Heart left ventricle (tissue), 16 donors: ENCODE results near the gene KLHL2. TPM values are rescaled to one million over a fixed set of nuclear protein-coding genes. Genes with fewer than 3 reads are reported as not detected.

ENCODE experiments used
- ATAC-seq, 4 donors: fragments of 200-7000 bp; cut with Tn5 transposase; one replicate each; pipeline ENCODE4 v1.9.1; 2020 to 2022; ENCODE audit warnings: moderate library complexity in 4 of 4, mild to moderate bottlenecking in 3 of 4, moderate number of reproducible peaks in 1 of 4
- DNase-seq, 5 donors: peaks; one replicate each; pipeline ENCODE4 v3.0.0-alpha.2; 2020
- H3K27ac ChIP-seq, 12 donors: fragments of 200-600 bp; sonication (generic) in 4 of 12; one replicate each; pipeline versions ENCODE4 v1.5.0 to v1.8.0; 2016 to 2022; ENCODE audit warnings: mild to moderate bottlenecking in 2 of 12
- H3K27me3 ChIP-seq, 9 donors: fragments of 200-600 bp; sonication (generic) in 2 of 9; one replicate each; pipeline versions ENCODE4 v1.5.1 to v1.8.0; 2016 to 2022; ENCODE audit warnings: mild to moderate bottlenecking in 3 of 9
- H3K36me3 ChIP-seq, 9 donors: fragments of 200-600 bp; sonication (generic) in 2 of 9; one replicate each; pipeline versions ENCODE4 v1.5.0 to v1.8.0; 2018 to 2022; ENCODE audit warnings: mild to moderate bottlenecking in 2 of 9
- H3K4me1 ChIP-seq, 12 donors: fragments of 200-600 bp; sonication (generic) in 4 of 12; one replicate each; pipeline versions ENCODE4 v1.5.0 to v1.8.0; 2016 to 2022; ENCODE audit warnings: mild to moderate bottlenecking in 3 of 12
- H3K4me3 ChIP-seq, 12 donors: fragments of 200-600 bp; sonication (generic) in 4 of 12; one replicate each; pipeline versions ENCODE4 v1.5.0 to v1.8.0; 2017 to 2022; ENCODE audit warnings: mild to moderate bottlenecking in 9 of 12, moderate library complexity in 4 of 12
- H3K9me3 ChIP-seq, 12 donors: fragments of 200-600 bp; sonication (generic) in 4 of 12; one replicate each; pipeline versions ENCODE4 v1.5.0 to v1.8.0; 2016 to 2022; ENCODE audit warnings: mild to moderate bottlenecking in 1 of 12
- CTCF ChIP-seq, 12 donors: fragments of 200-600 bp; sonication (generic) in 4 of 12; IDR thresholded peaks; one replicate each; pipeline versions ENCODE4 v1.5.0 to v1.8.0; 2018 to 2022; ENCODE audit warnings: antibody characterized with exemption in 12 of 12, mild to moderate bottlenecking in 5 of 12
- POLR2A ChIP-seq, 2 donors: fragments of 450-650 bp; IDR thresholded peaks; one replicate each; pipeline ENCODE4 v1.6.1; 2017; ENCODE audit warnings: antibody characterized with exemption in 2 of 2, mild to moderate bottlenecking in 2 of 2, moderate library complexity in 2 of 2
- WGBS, 4 donors: extraction: QIAGEN DNeasy Blood & Tissue Kit in 2 of 4; methylation state at CpG; one replicate each; pipeline versions ENCODE4 v1.1.5 to v1.1.7; 2013 to 2018; 5-methylcytosine and 5-hydroxymethylcytosine counted together
- intact Hi-C, 10 donors: fragments of 100-400 bp; cut with DNase I; formaldehyde crosslinking; loops; one replicate each; pipeline versions ENCODE4 v1.11.1 to v1.14.2; 2022
- polyA plus RNA-seq, 2 donors: library from polyadenylated mRNA; stranded (reverse); fragments of 200-250 nt; gene quantifications; one replicate each; pipeline ENCODE4 v1.2.3, GENCODE V29; 2013
- total RNA-seq, 9 donors: library from RNA; depleted of rRNA in 2 of 9; stranded (reverse); fragments of >200 nt in 2 of 9; fragmentation: NEBNext Ultra II Directional in 3 of 9; extraction: Animal tissue kit (Norgen Biotek cat#: 25700) in 3 of 9; gene quantifications; one replicate each; pipeline versions ENCODE4 v1.1.0 to v1.2.4, GENCODE V29; 2016 to 2023
- donor health status: ischemic (EF 13 %, LVEDD 7.1; RV severe dilation, severe dysfunction).
- donor health status: healthy with polysubstance abuse.
- donor health status: DM: no; HTN: yes; CAD: no.
- donor health status: DM: no; HTN: no; CAD: no.
- donor health status: ischemic (EF 25% LVEDD 6.9; RV normal size, moderate dysfunction).
- donor health status: ischemic (EF 25% LVEDD 5.7; RV mildly dilated, moderate dysfunction).
- donor health status: healthy.
- donor health status: DM: yes; HTN: yes; CAD: no.
- donor health status: ischemic (EF 35%, LVEDD 5.7; RV mildly dilated, moderate dysfunction).
- donor health status: nonischemic (EF 11% LVEDD 7.7; RV severe dilation, severe dysfunction).
- donor health status: DM: yes; HTN: yes; CAD: no.
- donor health status: PGD.
- donor health status: ischemic (EF 29% LVEDD 5.4; RV normal size, mild dysfunction).
- donor health status: nonischemic (EF 23%, LVEDD 6.1; RV moderate dilation, normal function).

The KLHL2 gene
- total and polyA plus RNA-seq, 11 donors = 4.0 to 18.6 (median 10.8) TPM

GRCh38 chr4:165319030-165319429, 111.7 kb downstream of the KLHL2 start:
- DNase-seq = no peak
- no peak for TF ChIP-seq CTCF (IDR thresholded peaks at IDR 0.05)
- no peak for TF ChIP-seq POLR2A (IDR thresholded peaks at IDR 0.05)
- no peaks in the 10 kb centered on the region for H3K27me3 ChIP-seq
- WGBS, 4 donors = 96 to 98% (median 97%) methylated on average over 5 of the region's 5 CpGs
- no peak overlapping the region for H3K4me3 ChIP-seq
- no peak for ATAC-seq
- intact Hi-C loops = no loop called here
- H3K9me3 ChIP-seq = no peaks in the 10 kb centered on the region
- peaks cover 0 to 9% (median 0%) of the 10 kb centered on the region in 12 donors for H3K4me1 ChIP-seq
- peaks cover 0 to 33% (median 5%) of the 10 kb centered on the region in 9 donors for H3K36me3 ChIP-seq
- no peak overlapping the region for H3K27ac ChIP-seq

- ATAC-seq = no peak
- H3K27me3 ChIP-seq = no peaks in the 10 kb centered on the region
- H3K36me3 ChIP-seq = peaks cover 0 to 37% (median under 1%) of the 10 kb centered on the region in 9 donors
- no peak for DNase-seq
- no peak overlapping the region for H3K4me3 ChIP-seq
- WGBS, 4 donors = 95 to 96% (median 95%) methylated on average over 5 of the region's 5 CpGs
- H3K27ac ChIP-seq = no peak overlapping the region
- no peaks in the 10 kb centered on the region for H3K9me3 ChIP-seq
- TF ChIP-seq CTCF (IDR thresholded peaks at IDR 0.05) (no peak), POLR2A (IDR thresholded peaks at IDR 0.05) (no peak)
- intact Hi-C loops = no loop called here
- peaks cover 0 to 9% (median 0%) of the 10 kb centered on the region in 12 donors for H3K4me1 ChIP-seq
These were observed 112.1 kb downstream of the KLHL2 start for GRCh38 chr4:165319509-165319908.

GRCh38 chr4:165324236-165324917, 117.0 kb downstream of the KLHL2 start:
- H3K4me1 ChIP-seq = peaks cover 0 to 35% (median 13%) of the 10 kb centered on the region in 12 donors
- H3K36me3 ChIP-seq = peaks cover 0 to 15% (median 0%) of the 10 kb centered on the region in 9 donors
- no peaks in the 10 kb centered on the region for H3K27me3 ChIP-seq
- intact Hi-C loops = loop anchor here in 3 of 10 donors (2.0 to 10.0 kb wide), 3 partner anchors 116 to 120 kb away; partner anchors contain the start of gene KLHL2 (in 2 of the 3)
- DNase-seq = no peak
- TF ChIP-seq POLR2A (IDR thresholded peaks at IDR 0.05) (no peak), CTCF (IDR thresholded peaks at IDR 0.05) (no peak)
- no peak overlapping the region for H3K4me3 ChIP-seq
- H3K27ac ChIP-seq = no peak overlapping the region
- no peaks in the 10 kb centered on the region for H3K9me3 ChIP-seq
- ATAC-seq = no peak
- 90 to 94% (median 91%) methylated on average over 7 of the region's 7 CpGs for WGBS, 4 donors

GRCh38 chr4:165324918-165325304, 117.5 kb downstream of the KLHL2 start:
- DNase-seq (no peak), ATAC-seq (no peak)
- WGBS, 4 donors = 92 to 99% (median 95%) methylated on average over 3 of the region's 3 CpGs
- peaks cover 0 to 12% (median 0%) of the 10 kb centered on the region in 9 donors for H3K36me3 ChIP-seq
- intact Hi-C loops = loop anchor here in 7 of 10 donors (2.0 to 10.0 kb wide), 5 partner anchors 116 to 213 kb away; partner anchors contain the start of genes KLHL2 (in 5 of the 7) and TMEM192 (in 2 of the 7)
- TF ChIP-seq CTCF (IDR thresholded peaks at IDR 0.05) (no peak), POLR2A (IDR thresholded peaks at IDR 0.05) (no peak)
- no peaks in the 10 kb centered on the region for H3K9me3 ChIP-seq
- H3K4me3 ChIP-seq = no peak overlapping the region
- H3K4me1 ChIP-seq = peaks cover 0 to 39% (median 14%) of the 10 kb centered on the region in 12 donors
- H3K27ac ChIP-seq = no peak overlapping the region
- no peaks in the 10 kb centered on the region for H3K27me3 ChIP-seq
